GM12864 (cell line): ENCODE measurements around the gene ZNF385D.

Experiments used
- DNase-seq: peaks from one replicate; pipeline ENCODE4 v3.0.0-alpha.2; 2011; ENCODE audit warnings: low read depth
- H3K4me3 ChIP-seq: 2 replicates; pipeline ENCODE4 v1.5.1; 2011; ENCODE audit warnings: mild to moderate bottlenecking, low read depth, low read length, control low read depth
- CTCF ChIP-seq: IDR thresholded peaks from 2 replicates; pipeline ENCODE4 v1.5.1; 2011; ENCODE audit warnings: low read depth, mild to moderate bottlenecking, moderate library complexity, low read length, control low read depth, inconsistent platforms; ENCODE audit errors: missing control alignments

Gene ZNF385D

GRCh38 chr3:21561472-21561871 is 189.5 kb downstream of the ZNF385D start:
- no peak for TF ChIP-seq CTCF
- no peak overlapping the region for H3K4me3 ChIP-seq
- DNase-seq: no peak

- DNase-seq: no peak
Measured at GRCh38 chr3:21551019-21551418, 200.0 kb downstream of the ZNF385D start.

GRCh38 chr3:21544076-21544462 is 206.9 kb downstream of the ZNF385D start:
- no peak for TF ChIP-seq CTCF
- H3K4me3 ChIP-seq: no peak overlapping the region
- DNase-seq: no peak

More at GRCh38 chr3:21551019-21551418, 200.0 kb downstream of the ZNF385D start:
- TF ChIP-seq CTCF: no peak
- H3K4me3 ChIP-seq: no peak overlapping the region

- no peak overlapping the region for H3K4me3 ChIP-seq
- no peak for TF ChIP-seq CTCF
- no peak for DNase-seq
Measured at GRCh38 chr3:21543380-21544075, 207.5 kb downstream of the ZNF385D start.

- no peak for DNase-seq
- H3K4me3 ChIP-seq: no peak overlapping the region
- TF ChIP-seq CTCF: no peak
Measured at GRCh38 chr3:21542656-21543379, 208.2 kb downstream of the ZNF385D start.

GRCh38 chr3:21540265-21540664 is 210.7 kb downstream of the ZNF385D start:
- TF ChIP-seq CTCF: no peak
- no peak for DNase-seq
- H3K4me3 ChIP-seq: no peak overlapping the region

GRCh38 chr3:21534462-21534861 is 216.5 kb downstream of the ZNF385D start:
- no peak overlapping the region for H3K4me3 ChIP-seq
- no peak for TF ChIP-seq CTCF
- no peak for DNase-seq
